Measurements from ENCODE around the gene SRSF5.

SRSF5 gene

DNA sequence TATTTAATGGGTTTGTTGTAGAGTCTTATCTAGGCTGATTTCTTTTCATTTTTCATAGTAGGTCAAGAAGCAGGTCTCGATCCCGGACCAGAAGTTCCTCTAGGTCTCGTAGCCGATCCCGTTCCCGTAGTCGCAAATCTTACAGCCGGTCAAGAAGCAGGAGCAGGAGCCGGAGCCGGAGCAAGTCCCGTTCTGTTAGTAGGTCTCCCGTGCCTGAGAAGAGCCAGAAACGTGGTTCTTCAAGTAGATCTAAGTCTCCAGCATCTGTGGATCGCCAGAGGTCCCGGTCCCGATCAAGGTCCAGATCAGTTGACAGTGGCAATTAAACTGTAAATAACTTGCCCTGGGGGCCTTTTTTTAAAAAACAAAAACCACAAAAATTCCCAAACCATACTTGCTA, 4.2 kb downstream of the SRSF5 start:
- DNase-seq, result no peak

DNA sequence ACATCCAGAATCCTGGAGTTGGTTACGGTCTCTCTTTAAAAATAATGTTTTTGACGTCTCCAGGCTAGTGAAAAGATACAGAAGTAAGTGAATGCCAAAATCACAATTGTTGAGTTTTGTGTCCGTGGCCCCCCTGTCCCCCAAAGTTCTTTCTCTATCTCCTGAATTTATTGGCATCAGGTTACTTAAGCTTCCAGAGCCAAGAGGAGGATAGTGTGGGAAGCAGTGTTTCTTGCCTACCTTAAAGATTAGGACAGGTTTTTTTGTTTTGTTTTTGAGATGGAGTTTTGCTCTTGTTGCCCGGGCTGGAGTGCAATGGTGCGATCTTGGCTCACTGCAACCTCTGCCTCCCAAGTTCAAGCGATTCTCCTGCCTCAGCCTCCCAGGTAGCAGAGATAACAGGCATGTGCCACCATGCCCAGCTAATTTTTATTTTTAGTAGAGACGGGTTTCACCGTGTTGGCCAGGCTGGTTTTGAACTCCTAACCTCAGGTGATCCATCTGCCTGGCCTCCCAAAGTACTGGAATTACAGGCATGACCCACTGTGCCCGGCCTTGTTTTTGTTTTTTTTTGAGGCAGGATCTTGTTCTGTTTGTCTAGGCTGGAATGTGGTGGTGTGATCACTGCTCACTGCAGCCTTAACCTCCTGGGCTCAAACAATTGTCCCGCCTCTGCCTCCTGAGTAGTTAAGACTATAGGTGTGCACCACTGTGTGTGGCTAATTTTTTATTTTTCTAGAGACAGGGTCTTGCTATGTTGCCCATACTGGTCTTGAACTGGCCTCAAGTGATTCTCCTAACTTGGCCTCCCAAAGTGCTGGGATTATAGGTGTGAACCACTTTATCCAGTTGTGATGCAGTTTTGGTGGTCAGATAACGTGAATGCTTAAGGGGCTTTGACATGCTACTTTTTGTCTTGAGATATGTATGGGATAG, 5.4 kb downstream of the SRSF5 start:
- no peak for DNase-seq

DNA sequence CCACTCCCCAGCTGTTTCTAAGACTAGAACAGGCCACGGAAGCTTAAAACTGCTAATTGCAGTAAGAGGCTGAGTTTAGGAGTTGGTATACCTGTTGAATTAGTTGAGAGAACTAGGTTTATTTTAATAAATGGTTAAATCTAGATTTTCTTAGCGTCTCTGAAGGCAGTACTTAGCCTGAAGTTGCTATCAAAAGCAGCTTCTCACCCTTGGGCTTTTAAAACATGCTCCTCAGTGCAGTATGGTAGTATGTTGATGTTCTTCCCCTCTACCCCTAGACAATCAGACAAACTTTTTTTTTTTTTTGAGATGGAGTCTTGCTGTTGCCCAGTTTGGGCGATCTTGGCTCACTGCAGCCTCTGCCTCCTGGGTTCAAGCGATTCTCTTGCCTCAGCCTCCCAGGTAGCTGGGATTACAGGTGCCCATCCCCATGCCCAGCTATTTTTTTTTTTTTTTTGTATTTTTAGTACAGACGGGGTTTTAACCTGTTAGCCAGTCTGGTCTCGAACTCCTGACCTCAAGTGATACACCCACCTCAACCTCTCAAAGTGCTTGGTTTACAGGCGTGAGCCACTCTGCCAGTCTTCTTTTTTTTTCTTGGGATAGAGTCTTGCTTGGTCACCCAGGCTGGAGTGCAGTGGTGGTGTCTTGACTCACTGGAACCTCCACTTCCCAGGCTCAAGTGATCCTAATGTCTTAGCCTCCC, 6.8 kb downstream of the SRSF5 start:
- DNase-seq, result no peak

DNA sequence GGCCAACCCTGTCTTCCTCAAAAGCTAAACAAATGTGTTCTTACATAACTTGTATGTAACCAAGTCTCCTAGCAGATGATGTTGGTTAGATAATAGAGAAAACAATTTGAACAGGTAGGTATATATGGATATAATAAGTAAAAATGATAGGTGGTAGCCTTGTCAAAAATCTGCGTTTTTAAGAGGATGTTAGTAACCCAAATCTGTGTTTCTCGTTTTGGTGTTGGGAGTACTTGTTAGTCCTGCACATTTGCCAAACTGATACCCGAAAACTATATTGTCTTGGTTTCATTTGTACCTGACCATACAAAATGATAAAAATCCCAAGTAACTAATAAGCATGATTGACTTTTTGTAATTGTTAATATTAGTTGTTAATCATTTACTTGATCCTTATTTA, 8.1 kb downstream of the SRSF5 start:
- DNase-seq, result no peak

DNA sequence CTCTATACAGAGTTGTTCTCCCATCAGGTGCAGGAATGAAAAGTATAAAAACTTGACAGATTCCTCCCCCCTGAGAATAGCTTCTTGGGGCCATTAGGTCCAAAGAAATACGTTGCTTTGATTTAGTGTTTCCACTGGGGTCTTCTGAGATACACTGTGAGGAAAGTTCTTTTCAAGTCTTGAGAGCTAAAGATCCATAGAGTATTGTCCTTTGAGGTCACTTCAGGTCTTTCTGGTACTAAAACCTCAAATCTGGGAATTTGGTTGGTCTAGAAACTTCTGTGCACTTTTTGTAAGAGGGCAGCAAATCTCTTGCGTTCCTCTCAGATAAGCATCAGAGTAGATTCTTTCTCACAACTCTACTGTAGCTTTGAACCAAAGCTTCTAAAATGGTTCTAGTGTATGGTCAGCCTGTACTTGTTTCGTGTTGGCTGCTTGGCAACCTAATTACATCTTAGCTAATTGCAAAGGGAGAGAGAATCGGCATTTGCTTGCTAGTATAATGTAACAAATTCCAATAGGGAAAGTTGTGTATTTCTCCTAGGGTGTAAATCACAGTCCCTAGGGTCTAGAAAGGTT, 10.0 kb downstream of the SRSF5 start:
- DNase-seq, result no peak

DNA sequence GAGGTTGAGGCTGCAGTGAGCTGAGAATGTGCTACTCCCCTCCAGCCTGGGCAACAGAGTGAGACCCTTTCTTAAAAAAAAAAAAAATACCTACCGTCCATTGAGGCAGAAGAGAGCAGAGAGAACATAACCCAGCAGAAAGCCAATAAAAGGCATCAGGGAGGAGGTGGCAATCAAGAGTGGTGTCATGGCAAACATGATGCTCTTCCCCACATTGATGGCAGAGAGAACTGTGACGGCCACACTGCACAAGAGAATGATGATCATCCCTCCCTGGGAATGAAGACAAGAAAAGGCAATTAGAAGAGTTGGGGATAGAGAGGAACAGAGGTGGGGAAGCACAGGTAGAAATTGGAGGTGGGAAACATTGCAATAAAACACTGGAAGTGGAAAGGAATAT, 12.1 kb downstream of the SRSF5 start:
- no peak for DNase-seq

DNA sequence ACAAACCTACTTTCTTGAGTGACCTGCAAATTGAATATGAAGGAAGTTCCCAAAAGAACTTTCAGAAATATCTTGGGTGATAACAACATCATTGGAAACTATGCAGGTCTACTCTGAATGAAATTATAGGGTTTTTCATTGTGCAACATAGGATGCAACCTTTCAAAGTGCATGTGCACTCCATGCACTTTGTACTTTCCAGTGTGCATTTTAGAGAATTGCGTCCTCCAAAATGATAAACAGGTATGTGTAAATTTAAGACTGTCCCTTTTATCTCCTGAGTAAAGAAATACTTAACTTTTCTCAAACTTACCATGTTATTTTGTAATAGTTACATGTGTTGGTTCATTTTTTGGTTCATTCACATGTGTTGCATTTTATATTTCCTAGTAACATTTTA, 13.2 kb downstream of the SRSF5 start:
- no peak for DNase-seq

DNA sequence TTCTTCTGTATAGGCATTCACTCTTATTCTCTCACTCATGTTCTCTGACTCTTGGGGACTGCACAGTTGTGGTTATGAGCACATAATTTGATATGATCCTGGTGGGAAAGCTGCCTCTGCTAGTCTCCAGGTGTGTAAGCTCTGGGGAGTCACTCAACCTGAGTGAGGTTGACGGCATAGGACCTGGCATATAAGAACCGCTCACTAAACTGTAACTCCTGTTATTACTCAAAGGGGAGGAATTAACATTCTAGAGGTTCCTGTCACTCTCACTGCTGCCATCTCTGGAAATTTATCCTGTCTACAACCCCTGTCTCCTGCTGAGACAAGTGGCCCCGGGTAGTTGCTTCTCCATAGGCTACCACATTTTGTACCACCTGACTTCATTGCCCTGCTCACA, 14.0 kb downstream of the SRSF5 start:
- DNase-seq, result no peak

DNA sequence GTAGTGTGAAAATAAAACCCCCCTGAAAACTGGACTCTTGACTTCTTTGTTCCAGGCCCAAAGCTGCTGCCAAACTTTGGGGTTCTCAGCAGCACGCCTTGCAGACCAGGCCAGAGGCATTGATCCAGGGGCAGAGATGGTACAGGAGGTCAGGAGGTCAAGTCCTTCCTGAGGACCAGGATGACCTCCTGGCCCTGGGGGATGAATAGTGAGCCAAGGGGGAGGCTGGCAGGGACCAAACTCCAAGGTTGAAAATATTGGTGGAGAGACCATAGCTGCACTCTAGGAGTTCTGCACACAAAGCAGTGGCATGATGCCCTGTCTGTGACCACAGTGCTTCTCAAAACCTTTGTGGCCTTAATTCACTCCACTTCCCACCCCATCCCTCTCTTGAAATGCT, 18.0 kb downstream of the SRSF5 start:
- DNase-seq, result no peak

DNA sequence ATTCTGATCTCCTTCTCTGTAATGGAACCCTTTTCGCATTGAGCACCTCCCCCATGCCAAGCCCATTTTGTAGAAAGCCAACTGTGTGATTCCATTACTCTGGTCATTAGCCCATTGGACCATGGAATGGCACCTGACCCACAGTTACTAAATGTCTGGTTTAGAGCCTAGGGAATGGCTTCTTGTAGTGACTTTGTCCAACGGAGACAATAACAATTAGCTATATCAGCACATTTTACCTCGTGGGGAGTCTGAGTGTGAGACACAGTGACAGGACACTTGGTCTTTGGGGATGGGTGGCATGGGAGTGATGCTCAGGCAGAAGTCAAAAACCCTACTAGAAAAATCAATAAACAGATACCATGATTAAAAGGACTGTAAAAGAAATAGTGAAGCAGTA, 19.7 kb downstream of the SRSF5 start:
- no peak for DNase-seq

DNA sequence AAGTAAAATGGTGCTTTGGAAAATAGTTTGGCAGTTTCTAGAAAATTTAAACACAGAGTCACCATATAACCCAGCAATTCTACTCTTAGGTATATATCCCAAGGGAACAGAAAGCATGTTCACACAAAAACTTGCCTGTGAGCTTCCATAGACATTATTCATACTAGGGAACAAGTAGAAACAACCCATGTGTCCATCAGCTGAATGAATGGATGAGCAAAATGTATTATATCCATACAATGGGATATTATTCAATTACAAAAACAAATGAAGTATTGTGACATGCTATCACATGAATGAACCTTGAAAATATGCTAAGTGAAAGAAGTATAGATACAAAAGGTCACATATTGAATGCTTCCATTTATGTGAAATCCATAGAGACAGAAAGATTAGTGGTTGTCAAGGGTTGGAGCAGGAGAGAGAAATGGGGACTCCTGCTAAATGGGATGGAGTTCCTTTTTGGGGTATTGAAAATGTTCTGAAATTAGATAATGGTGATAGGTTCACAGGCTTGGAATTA, 22.2 kb downstream of the SRSF5 start:
- no peak for DNase-seq

DNA sequence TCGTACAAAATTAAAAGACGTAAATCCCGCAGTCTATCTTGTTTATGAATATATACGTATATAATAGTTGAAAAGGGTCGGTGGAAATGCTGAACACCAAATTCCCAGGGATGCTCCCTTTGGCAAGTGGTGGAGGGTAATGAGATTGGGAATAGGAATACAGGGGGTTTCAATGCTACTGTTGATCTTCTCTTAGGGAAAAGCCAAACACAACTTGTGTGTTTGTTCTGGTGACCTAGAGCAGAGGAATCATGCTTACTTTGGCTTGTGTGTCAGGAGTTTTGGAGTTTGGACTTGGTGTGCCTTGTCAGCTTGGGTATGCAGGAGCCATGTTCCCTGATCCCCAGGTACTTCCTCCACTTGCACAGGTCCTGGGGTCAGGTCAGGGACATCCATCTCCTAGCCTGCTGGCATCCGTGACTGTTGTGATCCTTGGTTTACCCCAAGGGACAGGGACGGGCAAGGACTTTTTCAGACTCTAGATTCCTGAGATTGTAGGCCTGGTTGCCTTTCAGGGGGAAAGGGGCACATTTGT, 26.0 kb downstream of the SRSF5 start:
- no peak for DNase-seq

DNA sequence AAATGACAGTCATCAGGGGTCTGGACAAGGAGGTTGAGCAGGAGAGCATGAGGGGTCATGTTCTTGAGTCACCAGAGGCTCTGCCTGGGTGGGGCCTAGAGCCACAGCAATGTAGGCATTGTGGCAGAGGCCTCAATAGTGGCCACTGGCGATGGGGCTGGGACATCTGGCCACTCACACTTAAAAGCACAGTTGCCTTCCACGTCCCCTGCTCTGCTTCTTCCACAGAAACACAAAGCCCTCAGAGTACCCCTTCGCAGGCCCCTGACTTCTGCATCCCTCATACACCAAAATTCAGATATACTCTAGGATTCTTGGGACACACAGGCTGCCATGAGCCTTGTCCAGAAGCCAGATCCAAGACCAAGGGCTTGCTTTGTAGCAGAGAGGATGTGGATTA, 27.8 kb downstream of the SRSF5 start:
- DNase-seq, result no peak

DNA sequence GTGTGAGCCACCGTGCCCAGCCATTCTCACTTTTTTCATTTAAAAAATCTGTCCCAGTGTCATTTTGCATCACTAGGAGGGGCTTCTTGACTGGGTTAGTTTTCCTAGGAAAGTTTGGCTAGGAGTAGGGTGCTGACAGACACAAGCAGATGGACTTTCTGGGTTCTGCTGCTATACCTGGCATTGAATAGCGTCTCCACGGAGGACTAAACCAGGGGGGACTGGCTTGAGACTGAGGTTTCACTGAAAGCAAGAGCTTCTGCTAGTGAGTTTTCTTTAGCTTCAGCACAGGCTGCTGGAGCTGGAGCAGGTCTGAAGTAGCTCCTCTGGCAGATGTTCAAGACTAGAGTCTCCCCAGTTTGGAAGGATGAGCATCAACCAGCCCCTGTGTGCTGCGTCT, 28.7 kb downstream of the SRSF5 start:
- no peak for DNase-seq

DNA sequence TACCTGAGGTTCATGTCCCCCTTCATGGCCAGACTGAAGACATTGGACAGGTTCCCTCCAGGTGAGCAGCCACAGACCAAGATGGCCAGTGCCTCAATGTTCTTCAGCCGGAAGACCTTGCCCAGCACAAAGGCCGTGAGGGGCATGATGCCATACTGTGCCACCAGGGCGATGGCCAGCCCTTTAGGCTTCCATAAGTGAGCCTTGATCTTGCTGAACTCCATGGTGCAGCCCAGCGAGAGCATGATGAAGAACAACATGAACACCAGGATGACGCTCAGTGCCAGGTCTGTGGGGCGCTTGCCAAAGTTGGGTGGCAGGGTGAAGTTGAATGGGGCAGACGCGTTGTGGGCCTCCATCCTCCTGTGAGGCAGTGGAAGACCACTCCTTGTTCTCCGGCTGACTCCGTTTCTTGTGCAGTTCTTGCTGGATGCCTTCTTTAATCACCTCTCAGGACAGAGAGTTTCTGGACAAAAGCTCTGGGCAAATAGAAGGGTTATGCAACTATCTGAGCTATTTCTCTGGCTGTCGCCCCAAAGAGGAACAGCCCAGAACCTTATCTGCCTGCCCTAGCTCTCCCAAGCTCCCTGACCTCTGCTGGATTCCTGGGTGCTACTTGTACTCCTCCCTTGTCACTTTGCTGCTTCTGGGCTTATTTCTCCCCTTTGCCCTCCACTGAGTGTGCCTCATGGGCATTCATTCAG, 30.0 kb downstream of the SRSF5 start, which contains the start of gene SLC10A1:
Gene SLC10A1 (minus strand): TSS at position 445 of the 704 bp plus-strand sequence. CDS start 86 bp downstream, at position 359.
- DNase-seq, result no peak

DNA sequence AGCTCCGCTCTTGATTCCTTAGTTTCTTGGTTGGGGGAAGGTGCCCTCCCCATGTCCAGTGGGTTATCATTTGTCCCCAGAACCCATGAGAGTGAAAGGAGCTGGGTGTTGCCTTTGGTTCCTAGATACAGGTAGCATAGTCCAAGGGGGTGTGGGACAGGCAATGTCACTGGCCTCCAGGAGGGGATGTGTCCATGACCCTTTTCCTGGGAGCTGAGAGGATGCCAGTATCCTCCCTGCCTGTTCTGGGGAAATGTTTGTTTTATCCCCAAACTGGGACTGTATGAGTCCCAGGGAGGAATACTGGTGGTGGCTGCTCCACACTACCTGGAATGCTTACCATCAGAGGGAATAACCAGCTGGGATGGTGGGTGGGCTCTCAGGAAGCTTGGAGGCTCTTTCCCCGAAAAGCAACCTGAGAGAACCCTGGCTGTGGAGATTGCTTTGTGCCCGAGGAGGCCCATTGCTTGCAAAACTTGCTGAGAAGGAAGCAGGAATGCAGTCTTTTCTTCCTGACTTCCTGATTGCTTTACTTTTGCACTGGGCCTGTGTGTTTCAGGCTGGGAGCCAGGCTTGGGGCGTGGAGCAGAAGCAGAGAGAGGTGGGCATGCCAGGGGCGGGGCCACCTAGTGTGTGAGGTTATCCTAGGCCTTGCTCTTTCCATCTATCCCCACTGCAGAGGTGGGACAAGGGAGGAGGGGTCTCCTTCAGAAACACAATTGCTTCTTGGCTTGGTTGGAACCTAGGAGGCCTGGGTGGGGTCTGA, 30.8 kb downstream of the SRSF5 start:
- peak; percentile 8 for DNase-seq

DNA sequence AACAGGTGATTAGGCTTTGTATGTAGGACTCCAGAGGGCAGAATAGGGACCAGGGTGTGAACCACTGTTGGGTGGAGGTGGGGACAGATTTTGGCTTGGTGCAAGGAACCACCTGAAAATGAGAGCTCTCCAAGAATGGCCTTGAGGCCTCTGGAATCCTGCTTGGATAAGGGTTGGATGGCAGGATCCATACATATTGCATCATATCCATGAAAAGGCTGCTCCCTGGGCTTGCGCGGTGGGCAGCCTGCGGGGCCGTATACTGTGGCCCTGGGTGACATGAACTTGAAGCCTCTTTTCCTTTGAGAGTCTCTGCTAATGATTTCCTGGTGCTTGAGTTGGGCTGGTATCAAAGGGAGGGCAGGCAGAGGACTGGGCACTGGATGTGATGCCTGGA, 31.4 kb downstream of the SRSF5 start:
- no peak for DNase-seq

DNA sequence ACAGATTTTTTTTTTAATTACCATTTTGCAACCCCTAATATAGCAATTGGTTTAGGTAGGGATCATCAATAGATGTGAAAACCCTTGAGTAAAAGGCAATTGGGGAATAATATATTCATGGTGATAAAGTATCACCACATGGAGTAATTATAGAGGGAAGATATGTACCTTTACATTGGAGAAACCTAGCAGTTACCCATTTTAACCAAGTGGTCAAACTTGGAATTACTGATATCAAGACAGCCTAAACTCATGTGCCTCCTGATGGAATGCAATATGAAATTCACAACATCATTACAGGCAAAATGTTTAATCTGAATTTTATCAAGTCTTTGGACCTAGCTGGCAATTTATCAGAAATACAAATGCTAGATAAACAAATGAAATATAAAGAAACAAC, 36.8 kb downstream of the SRSF5 start:
- no peak for DNase-seq

DNA sequence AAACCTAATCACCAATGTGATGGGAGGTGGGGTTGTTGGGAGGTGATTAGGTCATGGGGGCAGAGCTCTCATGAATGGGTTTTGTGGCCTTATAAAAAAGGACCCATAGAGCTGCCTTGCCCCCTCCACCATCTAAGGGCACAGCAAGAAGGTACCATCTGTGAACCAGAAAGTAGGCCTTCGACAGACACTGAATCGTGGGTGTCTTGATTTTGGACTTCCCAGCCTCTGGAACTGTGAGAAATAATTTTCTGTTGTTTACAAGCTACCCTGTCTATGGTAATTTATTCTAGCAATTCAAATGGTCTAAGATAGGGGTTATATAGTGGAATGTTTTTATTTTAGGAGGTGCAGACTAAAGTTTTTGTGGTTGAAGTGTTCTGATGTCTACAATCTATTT, 38.0 kb downstream of the SRSF5 start:
- DNase-seq, result no peak

DNA sequence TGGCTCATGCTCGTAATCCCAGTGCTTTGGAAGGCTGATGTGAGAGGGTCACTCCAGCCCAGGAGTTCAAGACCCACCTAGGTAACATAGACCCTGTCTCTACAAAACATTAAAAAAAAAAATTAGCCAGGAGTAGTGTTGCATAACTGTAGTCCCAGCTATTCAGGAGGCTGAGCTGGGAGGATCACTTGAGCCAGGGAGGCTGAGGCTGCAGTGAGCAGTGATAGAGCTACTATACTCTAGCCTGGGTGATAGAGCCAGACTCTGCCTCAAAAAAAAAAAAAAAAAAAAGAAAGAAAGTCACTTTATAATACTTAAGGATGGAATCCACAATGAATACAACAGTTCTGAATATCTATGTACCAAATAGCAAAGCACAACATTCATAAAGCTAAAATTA, 40.2 kb downstream of the SRSF5 start:
- no peak for DNase-seq

DNA sequence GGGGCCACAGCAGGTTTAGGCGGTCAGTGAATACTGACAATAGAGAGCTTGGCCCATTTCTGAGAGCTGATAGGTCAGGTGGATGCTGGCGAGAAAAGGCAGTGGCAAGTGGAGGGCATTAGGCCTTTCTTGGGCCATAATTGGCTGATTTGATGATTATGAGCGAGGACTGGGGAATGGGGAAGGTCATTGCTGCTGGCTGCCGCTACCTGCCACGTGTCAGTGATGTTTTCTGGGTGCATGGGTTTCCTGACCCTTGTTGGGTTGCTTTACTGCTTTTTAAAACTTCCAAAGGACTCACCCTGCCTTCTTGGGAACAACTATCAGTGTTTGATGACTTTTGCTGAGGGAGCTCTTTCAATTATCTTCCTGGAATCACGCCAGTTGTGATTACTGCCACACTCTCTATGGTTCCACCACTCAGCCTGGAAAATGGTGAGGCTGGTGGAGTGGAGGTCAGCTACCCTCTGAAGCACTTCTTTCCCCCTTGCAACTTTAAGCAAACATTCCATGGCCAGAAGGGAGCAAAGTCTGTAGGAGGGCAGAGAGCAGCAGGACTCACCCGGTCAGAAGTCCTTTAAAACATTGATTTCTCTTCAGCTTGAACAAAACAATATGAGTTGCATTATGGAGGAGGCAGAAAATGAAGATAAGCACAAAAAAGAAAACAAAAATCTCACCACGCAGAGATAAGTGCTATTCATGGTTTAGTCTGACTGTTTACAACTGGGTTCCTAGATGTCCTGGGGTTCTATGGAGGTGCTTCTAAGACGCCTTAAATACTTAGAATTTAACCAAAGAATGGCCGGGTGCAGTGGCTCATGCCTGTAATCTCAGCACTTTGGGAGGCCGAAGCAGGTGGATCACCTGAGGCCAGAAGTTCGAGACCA, 42.2 kb downstream of the SRSF5 start:
- no peak for DNase-seq
